NCI-H446 treated with DMSO at 0.1 percent for 48 hours (cell line): Measurements from ENCODE around the gene IP6K3.

Experiments
- DNase-seq: peaks from one replicate; lab custom pipeline; 2025; lab: John Stamatoyannopoulos, UW

IP6K3 gene

DNA sequence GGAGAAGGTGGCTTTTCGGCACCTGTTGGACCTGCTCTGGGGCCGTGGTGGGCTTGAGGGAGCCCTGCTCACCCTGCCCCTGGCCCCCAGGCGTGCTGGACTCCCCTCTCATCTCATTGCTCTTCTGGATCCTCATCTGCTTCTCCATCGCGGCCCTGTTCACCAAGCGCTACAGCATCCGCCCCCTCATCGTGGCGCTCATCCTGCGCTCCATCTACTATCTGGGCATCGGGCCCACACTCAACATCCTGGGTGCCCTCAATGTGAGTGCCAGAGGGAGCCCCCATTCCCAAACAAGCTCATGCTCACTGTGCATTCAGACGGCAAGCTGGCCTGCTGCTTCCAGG lies 57.6 kb downstream of the IP6K3 start:
- DNase-seq, result no peak

GRCh38 chr6:33688451-33689147 lies 58.1 kb downstream of the IP6K3 start:
- no peak for DNase-seq

DNA sequence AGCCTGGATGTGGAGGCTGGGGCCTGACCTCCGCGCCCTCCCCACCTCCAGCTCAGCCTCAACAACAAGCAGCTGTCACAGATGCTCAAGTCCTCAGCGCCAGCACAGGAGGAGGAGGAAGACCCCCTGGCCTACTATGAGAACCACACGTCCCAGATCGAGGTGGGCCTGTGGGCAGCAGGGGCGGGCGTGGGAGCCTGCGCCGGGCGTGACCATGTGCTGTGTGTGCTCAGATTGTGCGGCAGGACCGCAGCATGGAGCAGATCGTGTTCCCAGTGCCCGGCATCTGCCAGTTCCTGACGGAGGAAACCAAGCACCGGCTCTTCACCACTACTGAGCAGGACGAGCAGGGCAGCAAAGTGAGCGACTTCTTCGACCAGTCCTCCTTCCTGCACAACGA lies 58.7 kb downstream of the IP6K3 start:
- DNase-seq, result no peak

- DNase-seq, result no peak
These were observed 59.4 kb downstream of the IP6K3 start for GRCh38 chr6:33686981-33687975.

- no peak for DNase-seq
These were observed 60.3 kb downstream of the IP6K3 start for GRCh38 chr6:33686225-33686924.

DNA sequence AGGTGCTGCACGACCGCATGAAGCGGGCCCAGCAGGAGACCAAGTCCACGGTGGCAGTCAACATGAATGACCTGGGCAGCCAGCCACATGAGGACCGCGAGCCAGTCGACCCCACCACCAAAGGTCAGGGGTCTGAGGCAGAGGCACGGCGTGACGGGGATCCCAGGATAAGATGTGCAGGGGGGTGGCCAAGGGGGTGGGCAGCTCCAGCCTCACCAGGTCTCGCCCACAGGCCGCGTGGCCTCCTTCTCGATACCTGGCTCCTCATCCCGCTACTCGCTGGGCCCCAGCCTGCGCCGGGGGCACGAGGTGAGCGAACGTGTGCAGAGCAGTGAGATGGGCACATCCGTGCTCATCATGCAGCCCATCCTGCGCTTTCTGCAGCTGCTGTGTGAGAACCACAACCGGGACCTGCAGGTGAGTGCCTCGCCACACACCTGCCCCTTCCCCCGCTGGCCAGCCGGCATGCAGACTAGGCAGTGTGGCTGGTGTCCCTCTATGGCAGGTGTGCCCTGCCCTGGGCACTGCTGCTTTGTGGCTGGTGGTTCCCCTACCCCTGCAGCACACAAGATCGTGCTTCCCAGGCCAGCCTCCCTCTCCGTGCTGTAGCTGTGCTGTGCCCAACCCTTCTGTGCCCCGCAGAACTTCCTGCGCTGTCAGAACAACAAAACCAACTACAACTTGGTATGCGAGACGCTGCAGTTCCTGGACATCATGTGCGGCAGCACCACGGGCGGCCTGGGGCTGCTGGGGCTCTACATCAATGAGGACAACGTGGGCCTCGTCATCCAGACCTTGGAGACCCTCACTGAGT lies 61.1 kb downstream of the IP6K3 start:
- no peak for DNase-seq

DNA sequence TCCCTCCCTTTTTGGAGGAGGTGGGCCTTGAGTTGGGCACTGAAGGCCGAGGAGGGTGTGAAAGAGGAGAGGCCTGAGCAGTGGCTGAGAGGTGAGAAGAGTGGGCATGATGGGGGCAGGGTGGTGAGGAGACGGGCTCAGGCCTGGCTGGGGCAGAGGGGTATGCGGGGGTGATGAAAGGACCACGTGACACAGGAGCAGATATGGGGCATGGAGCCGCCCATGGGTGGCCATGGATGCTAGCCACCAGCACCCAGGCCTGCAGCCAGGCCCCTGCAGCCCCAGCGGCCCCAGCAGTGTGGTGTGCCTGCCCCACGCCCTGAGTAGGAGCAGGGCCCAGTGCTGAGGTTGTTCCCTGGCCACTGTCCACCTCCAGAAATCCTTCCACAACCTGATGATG lies 61.7 kb downstream of the IP6K3 start:
- no peak for DNase-seq

DNA sequence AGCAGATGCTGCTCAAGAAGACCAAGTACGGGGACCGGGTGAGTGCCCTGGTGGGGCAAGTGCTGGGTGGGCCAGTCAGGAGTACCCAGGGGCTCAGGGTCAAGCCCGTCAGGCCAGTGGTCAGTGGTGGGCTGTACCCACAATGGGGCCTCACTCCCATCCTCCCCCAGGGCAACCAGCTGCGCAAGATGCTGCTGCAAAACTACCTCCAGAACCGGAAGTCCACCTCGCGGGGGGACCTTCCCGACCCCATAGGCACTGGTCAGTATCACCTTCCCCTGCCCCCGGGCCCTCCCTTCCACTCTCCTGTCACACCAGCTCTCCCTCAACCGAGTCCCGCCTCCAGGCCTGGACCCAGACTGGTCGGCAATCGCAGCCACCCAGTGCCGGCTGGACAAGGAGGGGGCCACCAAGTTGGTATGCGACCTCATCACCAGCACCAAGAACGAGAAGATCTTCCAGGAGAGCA lies 62.2 kb downstream of the IP6K3 start:
- DNase-seq, result no peak

GRCh38 chr6:33683576-33684427 lies 62.9 kb downstream of the IP6K3 start:
- no peak for DNase-seq

GRCh38 chr6:33683051-33683571 lies 63.6 kb downstream of the IP6K3 start:
- DNase-seq, result no peak

GRCh38 chr6:33682341-33682740 lies 64.4 kb downstream of the IP6K3 start:
- no peak for DNase-seq

DNA sequence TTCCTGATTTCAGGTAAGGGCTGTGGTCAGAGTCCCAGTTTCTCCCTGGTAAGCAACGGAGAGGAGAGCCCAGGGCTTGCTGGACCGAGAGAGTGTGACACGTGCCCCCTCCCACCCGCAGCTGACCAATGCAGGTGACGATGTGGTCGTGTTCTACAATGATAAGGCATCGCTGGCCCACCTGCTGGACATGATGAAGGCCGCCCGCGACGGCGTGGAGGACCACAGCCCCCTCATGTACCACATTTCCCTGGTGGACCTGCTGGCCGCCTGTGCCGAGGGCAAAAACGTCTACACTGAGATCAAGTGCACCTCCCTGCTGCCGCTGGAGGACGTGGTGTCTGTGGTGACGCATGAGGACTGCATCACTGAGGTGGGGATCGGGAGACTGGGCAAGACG lies 66.9 kb downstream of the IP6K3 start:
- no peak for DNase-seq

GRCh38 chr6:33678932-33679490 lies 67.7 kb downstream of the IP6K3 start:
- DNase-seq, result no peak

DNA sequence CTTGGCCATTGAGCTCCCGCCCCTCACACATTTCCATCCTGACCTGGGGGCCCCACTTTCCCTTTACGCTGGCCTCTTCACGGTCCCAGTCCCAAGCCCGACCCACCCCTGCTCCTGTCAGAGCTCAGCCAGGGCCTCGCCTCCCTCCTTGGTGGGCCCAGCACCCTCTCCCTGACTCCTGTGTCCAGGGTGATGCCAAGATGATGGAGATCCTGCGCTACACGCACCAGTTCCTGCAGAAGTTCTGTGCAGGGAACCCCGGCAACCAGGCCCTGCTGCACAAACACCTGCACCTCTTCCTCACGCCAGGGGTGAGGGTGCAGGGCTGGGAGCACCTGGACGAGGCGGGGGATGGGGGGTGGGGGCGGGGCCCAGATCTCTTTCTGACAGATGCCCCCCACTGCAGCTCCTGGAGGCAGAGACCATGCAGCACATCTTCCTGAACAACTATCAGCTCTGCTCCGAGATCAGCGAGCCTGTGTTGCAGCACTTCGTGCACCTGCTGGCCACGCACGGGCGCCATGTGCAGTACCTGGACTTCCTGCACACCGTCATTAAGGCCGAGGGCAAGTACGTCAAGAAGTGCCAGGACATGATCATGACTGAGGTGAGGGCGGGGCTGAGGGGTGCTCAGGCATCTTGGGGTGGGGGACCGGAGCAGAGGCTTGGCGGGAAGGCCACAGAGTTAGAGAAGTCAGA lies 68.3 kb downstream of the IP6K3 start:
- no peak for DNase-seq

DNA sequence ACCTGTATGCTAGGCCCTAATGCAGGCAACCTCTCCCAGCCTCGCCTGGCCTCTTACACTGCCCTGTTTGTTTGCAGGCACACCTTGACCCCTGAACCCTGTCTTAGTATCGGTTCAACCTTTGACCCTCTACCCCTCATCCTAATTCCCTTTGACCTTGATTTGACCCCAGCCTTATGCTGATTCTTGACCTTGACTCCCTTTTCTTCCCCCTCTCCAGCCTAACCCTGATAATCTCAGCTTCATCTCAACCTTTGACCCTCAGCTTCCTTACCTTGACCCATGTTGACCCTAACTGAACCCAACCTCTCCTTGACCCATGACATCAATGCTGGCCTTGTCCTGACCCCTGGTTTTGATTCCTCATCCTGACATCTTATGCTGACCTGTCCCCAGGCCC lies 69.0 kb downstream of the IP6K3 start:
- DNase-seq, result no peak

DNA sequence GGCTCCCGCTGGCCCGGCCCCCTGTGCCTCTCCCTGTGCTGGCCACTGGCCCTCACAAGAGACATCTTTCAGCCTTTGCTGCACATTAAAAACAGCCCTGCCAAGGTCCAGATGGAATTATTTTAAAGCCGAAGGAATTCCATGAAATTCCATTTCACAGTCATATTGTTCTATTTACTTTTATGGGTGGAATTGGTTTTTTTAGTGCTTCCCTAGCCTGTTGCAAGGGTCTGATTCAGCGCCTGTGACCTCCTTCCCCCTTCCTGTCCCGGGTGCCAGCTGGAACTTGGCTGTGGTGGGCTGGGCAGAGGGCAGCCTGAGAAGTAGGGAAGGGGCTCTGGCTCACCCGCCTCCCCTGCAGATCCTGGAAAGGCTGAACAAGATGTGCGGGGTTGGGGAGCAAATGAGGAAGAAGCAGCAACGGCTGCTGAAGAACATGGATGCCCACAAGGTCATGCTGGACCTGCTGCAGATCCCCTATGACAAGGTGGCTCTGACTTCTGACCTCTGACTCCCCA lies 69.5 kb downstream of the IP6K3 start:
- no peak for DNase-seq

GRCh38 chr6:33676416-33677142 lies 70.1 kb downstream of the IP6K3 start:
- no peak for DNase-seq

GRCh38 chr6:33675968-33676367 lies 70.7 kb downstream of the IP6K3 start:
- no peak for DNase-seq

GRCh38 chr6:33673851-33674250 lies 72.9 kb downstream of the IP6K3 start:
- no peak for DNase-seq
